Activated T-cell treated with anti-CD3 and anti-CD28 coated beads for 48 hours (primary cell): Measurements from ENCODE around the gene IFI27.

Source experiments
- DNase-seq: peaks from one replicate; pipeline ENCODE4 v3.0.0-alpha.2; 2020; ENCODE audit warnings: low read depth

Gene IFI27

GRCh38 chr14:94102768-94103482 lies 7.6 kb upstream of the IFI27 start:
- DNase-seq = no peak

- no peak for DNase-seq
Measured at GRCh38 chr14:94103554-94104150, 6.9 kb upstream of the IFI27 start.

- no peak for DNase-seq
Measured at GRCh38 chr14:94104731-94105130, 5.8 kb upstream of the IFI27 start.

DNA sequence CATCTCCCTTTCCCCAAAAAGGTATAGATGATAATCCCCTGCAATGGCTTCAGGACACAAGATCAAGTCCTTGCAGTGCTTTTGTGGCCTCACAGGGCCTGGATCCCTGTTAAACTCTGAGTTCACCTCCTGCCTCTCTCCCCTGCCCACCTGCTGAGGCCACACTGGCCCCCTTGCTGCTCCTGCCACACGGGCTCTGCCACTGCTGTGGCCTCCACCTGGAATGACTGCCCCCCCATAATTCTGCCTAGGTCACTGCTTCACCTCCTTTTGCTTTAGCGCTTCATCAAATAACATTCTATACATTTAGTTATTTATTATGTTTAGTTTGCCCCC lies 653 bp upstream of the IFI27 start:
- DNase-seq = no peak

DNA sequence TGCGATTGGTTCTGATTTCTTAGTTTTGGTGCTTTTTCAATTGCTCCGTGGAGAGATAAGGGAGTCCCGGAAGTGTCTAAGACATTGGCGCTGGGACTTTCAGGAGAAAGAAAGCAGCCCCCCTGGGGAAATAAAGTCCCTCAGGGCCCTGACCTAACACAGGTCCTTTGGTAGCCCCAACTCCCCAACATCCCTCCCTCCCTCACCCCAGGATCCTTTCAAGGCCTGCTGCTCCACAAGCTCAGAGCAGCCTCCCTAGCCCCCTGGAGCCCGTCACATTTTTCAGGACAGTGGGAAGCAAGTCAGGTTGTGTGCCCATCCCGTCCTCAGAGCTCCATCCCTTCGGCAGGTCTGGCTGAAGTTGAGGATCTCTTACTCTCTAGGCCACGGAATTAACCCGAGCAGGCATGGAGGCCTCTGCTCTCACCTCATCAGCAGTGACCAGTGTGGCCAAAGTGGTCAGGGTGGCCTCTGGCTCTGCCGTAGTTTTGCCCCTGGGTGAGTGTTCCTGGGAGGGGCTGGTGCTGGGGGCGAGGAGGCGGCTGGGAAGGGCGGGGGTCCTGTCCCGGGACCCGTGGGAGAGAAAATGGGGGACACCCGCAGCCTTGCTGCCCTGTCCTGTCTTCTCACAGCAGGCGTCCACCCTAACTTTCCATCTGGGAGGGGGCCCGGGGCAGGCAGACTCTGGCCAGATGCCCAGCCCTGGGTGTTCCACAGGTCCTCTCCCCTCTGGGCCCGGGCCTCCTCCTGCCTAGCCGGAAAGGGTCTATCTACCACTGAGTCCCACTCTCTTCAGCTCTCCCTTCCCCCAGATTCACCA lies 950 bp downstream of the IFI27 start:
- no peak for DNase-seq

GRCh38 chr14:94112513-94113063 lies 2.1 kb downstream of the IFI27 start:
- no peak for DNase-seq

GRCh38 chr14:94113073-94113472 lies 2.5 kb downstream of the IFI27 start:
- no peak for DNase-seq

GRCh38 chr14:94113490-94113889 lies 3.0 kb downstream of the IFI27 start:
- DNase-seq = no peak

DNA sequence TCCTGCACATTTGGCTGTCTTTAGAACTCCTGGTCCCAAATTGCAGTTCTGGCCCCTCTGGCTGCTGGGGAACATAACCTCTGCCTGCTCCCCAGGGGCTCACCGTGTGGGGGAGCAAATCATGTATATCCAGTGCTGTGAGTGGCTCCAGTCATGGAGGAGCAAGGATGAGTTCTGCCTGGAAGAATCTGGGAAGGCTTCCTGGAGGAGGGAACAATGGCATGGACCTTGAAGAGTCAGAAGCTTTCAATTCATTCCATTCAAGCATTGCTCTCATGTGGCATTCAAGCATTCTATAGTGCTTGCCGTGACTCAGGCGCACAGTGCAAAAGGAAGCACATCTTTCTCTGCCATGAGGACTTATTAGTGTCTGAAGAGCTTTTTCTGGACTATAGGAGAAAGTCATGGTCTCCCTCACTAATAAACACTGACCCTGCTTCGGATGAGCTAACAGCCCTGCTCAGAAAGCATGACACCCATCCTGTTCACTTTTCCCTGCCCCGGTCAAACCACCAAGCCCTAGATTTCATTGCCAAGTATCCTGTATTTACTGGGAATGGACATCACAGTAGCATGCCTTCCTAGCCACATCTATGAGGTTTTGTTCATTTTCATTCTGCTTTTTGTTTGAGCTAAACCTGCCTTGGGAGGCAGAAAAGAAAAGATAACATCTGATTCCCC lies 3.5 kb downstream of the IFI27 start:
- no peak for DNase-seq

GRCh38 chr14:94114589-94115057 lies 4.1 kb downstream of the IFI27 start:
- no peak for DNase-seq

DNA sequence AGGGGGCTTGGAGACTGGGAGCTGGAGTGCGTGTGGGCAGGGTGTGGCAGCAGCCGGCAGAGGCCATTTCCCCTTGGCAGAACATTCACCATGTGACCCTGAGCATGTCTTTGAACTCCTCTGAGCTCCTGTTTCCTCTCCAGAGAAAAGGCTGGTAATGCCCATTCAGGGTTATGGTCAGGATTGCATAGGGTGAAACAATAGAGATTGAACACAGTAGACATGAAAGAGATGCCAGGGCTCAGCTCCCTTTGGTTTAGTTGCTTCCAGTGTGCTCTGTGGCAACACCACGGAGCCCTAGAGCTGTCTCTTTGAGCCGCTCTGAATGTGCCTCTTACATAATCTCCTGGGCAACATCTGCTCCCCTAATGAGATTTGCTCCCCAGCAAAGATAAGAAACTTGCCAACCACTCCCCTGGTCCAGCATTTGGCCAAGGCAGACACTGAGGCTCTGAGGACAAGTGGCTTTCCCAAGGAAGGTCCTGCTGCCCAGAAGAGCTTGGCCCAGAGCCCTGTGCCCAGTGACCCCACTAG lies 4.6 kb downstream of the IFI27 start:
- DNase-seq = no peak

DNA sequence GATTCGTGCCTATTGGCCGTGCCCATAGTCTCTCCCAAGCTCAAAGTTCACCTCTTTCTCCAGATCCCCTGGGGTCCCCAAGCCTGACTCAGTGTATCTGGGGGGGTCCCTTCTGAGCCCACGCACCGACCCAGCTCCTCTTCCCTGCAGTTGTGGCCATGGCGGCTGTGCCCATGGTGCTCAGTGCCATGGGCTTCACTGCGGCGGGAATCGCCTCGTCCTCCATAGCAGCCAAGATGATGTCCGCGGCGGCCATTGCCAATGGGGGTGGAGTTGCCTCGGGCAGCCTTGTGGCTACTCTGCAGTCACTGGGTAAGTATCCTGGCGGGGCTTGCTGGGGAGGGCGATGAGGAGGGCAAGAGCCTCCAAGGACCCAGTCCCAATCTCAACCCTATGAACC lies 5.1 kb downstream of the IFI27 start:
- no peak for DNase-seq

DNA sequence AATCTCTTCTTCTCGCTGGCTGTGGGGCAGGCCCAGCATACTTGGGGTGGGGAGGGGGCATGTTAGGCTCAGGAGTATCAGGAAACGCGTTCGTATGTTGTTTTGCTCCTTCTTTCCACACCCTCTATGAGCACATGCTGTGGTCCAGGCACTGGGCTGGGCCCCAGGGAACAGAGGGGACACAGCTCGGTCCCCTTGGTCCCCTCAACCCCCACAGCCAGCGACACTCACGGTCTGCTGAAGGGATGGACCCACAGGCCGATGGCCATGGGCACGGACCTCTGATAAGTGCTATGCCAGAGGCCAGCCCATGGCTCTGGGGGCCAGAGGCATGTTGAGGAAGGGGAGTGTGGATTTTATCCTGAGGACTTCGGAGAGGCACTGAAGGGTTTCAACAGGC lies 6.2 kb downstream of the IFI27 start:
- DNase-seq = no peak

DNA sequence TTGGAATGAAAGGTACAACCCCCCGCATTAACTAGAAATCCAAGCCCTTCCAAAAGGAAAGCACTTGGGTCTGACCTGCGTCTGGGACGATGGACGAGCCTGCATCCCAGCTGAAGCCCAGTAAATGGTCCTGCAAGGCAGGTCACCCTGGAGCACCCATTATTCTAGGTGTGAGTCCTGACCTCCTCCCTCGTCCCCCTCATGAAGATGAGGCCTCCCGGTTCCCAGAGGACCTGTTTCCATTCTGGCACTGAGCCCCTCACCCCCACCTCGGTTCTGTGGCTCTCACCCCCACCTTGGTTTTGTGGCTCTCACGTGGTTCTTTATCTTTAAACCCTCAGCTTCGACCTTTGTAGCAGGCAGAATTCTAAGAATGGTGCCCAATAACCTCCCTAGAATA lies 7.3 kb downstream of the IFI27 start:
- DNase-seq = no peak

DNA sequence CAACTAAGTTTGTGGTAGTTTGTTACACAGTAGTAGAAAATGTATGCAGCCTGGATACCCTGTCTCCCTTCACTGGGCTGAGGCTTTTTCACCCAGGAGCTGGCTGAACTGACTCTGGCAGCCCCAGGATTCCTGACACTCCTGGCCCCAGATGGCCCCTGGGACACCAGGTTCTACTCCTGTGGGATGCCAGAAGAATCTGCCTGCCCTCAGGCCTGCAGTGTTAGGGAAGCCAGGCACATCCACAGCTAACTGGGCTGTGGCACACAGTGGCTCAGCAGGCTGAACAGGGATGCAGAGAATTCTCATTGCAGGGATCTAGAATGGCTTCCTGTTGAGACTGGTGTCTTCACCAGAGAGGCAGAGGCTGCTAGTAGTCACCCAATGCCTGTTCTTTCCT lies 8.5 kb downstream of the IFI27 start:
- DNase-seq = no peak

DNA sequence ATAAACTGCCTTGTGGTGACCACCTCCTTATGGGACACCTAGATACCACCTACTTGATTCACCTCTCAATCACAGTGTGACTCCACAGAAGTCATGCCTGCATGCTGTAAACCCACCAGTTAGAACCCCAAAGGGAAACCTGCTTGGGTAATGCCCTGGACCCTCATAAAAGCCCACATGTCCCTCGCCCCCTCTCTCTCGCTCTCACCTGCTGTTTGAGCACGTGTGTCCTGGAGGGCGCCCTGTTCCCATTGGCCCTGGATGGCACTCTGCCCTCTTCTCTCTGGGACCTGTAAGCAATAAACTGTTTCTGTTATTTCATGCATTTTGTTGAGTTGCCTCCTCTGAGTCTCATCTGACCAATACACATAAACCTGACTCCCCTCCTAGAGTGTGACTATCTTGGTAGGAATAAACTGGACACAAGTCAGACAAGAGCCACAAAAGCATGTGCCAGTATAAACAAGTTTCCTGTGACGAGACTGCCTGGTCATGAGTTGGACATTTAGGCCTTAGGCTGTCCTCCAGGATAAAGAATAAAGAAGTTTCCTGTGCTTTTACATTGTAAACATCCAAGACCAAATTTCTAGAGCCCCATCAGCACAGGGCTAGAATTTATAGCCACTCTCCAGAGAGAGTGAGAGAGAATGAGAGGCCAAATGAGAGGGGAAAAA lies 10.3 kb downstream of the IFI27 start:
- no peak for DNase-seq

- DNase-seq = no peak
Measured at GRCh38 chr14:94121485-94121884, 10.9 kb downstream of the IFI27 start.

DNA sequence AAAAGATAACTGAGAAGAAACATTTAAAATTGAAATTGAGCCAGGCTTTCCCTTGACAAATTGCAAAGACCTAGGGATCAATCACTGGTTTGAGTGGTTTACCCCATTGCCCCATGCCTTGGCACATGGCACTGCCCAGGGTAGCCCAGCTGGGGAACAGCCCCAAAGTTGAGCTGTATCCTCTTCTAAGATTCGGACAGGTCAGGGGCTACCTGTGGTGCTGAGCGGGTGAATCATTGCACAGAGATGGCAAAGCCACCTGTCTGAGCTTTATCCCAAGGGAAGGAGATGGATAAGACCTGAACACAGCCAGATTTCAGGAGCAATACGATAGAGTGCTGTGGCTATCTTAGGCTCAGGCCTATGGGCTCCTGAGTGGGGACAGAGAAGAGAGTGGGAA lies 11.9 kb downstream of the IFI27 start:
- DNase-seq = no peak

DNA sequence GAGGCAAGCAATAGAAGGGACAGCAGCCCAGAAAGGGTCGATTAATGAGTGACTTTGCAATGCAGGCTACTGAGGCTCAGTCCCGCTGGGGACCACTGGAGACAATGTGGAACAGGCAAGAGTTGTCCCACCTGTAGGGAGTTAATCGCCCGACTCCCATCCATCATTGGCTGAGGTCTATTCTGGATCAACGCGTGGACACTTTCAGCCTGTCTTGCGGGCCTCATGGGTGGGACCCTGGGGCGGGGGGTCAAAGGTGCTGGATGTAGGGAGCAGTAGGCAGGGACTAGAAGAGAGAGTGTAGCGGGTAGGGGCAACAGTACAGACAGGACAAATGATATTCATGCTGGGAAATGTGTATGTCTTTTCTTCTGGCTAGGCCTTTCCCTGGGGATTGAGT lies 12.8 kb downstream of the IFI27 start:
- no peak for DNase-seq

- DNase-seq = no peak
Measured at GRCh38 chr14:94123868-94124267, 13.3 kb downstream of the IFI27 start.

GRCh38 chr14:94124582-94125377 lies 14.2 kb downstream of the IFI27 start:
- no peak for DNase-seq
